NCI-H2107 treated with DMSO at 0.1 percent for 48 hours (cell line): ENCODE data around the gene WDR18.

Source experiments
- DNase-seq: peaks from one replicate; lab custom pipeline; 2025; ENCODE audit not compliant: unreplicated experiment; lab: John Stamatoyannopoulos, UW

WDR18 gene

DNA sequence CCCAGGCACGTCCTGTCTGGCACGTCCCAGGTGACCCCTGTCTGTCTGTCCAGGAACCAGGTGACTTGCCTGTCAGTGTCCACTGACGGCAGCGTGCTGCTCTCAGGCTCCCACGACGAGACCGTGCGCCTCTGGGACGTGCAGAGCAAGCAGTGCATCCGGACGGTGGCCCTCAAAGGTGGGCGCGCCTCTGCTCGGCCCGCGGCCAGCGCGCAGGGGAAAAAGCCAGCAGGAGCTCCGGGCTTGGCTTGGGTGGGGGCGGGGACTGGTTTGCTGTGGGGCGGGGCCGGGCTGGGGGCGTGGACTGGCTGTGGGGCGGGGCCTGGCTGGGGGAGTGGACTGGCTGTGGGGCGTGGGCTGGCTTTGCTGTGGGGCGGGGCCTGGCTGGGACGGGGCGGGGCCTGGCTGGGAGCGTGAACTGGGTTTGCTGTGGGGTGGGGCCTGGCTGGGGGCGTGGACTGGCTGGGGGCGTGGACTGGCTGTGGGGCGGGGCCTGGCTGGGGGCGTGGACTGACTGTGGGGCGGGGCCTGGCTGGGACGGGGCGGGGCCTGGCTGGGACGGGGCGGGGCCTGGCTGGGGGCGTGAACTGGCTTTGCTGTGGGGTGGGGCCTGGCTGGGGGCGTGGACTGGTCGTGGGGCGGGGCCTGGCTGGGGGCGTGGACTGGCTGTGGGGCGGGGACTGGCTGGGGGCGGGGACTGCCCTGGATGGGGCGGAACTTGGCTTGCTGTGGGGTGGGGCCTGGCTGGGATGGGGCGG, 7.2 kb downstream of the WDR18 start:
- DNase-seq = no peak

DNA sequence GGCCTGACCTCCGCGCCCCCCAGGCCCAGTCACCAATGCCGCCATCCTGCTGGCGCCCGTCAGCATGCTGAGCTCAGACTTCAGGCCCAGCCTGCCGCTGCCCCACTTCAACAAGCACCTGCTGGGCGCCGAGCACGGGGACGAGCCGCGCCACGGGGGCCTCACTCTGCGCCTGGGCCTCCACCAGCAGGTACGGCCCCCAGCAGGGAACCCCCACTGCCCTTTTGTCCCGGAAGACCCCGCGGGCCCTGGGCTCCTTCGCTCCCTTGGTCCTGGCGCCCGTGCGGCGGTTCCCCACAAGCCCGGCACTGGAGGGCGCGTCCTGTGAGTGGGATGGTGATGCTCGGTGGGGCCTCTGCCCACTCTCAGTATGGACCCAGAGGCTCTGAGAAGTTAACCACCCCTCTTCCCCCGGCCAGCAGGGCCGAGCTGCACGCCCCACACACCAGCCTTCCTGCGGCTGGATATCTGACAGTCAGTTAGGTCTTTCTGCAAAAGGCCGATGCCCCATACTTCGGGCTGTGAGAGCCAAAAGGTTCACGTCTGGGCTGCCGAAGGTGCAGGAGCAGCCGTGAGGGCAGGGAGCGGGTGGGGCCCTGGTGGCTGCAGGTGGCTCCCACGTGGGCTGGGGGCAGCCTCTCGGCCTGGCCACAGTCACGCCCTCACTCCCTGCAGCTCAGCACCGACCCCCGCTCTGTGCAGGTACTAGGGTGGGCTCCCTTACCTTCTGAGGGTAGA, 8.0 kb downstream of the WDR18 start:
- no peak for DNase-seq

DNA sequence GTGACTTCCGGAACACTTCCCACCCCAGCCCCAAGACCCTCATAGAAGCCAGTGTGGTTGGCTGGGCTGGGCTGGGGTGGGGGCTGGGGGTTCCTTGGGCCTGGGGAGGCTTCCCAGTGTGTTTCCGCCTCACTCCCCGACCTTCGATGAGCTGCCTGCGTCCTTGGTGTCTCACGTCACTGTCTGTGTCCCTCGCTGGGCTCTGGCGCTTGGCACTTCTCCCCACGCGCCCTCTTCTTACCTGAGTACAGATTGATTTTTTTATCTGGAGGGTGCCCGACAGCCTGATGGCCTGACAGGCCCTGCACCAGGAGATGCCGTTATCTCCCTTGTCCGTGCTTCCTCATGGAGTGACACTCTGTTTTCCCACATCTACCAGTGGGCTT, 8.5 kb downstream of the WDR18 start:
- DNase-seq = no peak

- no peak for DNase-seq
Measured at GRCh38 chr19:993361-993830, 9.3 kb downstream of the WDR18 start.

- DNase-seq = no peak
Measured at GRCh38 chr19:993831-994393, 9.8 kb downstream of the WDR18 start.

GRCh38 chr19:994516-994915, 10.4 kb downstream of the WDR18 start:
- no peak for DNase-seq

DNA sequence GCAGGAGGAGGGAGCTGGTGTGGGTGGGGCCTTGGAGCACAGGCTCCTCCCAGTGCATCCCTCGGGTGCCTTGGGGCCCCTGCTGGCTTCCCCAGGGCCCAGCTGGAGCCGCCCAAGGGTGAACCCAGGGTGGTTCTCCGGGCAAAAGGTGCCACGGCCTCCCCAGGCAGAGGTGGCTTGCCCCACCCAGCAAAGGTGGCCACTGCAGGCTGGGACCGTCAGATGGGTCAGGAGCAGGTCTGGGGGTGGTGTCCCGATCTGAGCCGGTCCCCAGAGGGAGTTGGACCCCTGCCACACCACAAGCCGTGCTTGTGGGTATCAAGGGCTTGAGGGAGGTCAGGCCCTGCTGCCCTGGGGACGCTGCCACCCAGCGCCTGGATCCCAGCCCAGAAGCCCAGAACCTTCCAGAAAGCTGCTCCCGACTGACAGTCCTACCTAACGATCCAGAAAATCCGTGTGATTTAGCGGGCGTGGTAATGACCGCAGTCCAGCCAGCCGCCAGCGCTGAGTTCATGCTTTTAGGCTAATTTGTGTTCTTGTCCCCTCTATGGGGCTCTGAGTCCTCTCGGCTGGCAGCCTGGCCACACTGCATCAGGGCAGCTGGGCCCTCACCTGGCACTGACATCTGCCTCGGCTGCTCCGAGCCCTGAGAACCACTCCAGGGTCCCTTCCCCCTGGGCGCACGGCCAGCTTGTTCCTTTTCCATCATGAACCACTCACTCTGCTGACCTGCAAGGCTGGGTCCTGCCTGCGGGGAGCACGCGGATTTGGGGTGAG, 11.1 kb downstream of the WDR18 start:
- DNase-seq = no peak

DNA sequence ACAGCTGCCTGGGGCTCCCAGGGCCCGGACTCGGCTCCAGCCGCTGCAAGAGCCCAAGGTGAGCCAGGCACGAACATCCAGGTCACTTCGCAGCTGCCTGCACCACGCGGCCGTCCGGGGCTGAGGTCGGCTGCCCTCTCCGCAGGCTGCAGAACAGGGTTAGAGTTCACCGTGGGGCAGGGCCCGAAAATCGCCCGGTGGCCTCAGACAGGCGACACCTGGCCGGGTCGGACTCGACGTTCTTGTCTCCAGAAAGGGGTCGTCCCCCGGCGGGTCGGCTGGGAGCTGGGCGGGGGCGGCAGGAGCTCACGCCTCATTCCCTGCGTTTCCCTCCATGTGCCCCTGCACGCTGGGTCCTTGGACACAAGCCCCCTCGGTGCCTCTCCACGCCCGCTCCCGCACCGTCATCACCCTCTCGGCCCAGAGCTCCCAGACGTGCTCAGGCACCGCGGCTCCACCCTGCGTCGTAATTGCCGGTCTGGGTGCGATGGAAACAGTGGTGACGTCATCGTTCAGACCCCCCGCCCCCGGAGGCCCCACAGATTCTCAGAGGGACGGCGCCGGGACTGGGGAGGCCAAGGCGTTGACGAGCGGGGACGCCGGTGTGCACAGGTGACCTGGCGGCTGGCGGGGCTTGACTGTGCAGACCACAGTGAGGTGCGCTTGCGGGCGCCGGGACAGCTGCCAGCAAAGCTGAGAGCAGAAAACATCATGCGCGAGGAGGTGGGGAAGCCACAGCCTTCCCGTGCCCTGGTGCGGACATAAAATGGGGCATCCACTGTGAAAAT, 12.1 kb downstream of the WDR18 start:
- DNase-seq = no peak

GRCh38 chr19:998064-998463, 13.9 kb downstream of the WDR18 start:
- no peak for DNase-seq

DNA sequence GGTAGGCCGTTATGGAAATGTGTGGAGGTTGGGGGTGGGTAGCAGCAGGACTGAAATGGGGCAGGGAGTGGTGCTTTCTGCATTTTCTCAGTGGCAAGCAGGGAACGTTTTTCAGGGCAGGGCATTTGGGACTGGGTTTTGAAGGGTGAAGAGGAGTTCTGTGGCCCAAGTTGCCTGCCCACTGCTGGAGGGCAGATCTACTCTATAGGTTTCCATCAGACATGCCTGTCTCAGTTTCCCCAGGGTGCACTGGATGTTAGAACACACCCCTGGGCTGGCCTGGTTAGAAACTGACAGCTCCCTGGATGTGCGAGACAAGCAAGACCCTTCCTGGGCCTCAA, 15.2 kb downstream of the WDR18 start:
- no peak for DNase-seq

- no peak for DNase-seq
Measured at GRCh38 chr19:1000095-1000494, 15.9 kb downstream of the WDR18 start, which contains the start of gene GRIN3B. TSS of gene GRIN3B (plus strand) at chr19:1000419. CDS start at chr19:1000438, 19 bp downstream.

DNA sequence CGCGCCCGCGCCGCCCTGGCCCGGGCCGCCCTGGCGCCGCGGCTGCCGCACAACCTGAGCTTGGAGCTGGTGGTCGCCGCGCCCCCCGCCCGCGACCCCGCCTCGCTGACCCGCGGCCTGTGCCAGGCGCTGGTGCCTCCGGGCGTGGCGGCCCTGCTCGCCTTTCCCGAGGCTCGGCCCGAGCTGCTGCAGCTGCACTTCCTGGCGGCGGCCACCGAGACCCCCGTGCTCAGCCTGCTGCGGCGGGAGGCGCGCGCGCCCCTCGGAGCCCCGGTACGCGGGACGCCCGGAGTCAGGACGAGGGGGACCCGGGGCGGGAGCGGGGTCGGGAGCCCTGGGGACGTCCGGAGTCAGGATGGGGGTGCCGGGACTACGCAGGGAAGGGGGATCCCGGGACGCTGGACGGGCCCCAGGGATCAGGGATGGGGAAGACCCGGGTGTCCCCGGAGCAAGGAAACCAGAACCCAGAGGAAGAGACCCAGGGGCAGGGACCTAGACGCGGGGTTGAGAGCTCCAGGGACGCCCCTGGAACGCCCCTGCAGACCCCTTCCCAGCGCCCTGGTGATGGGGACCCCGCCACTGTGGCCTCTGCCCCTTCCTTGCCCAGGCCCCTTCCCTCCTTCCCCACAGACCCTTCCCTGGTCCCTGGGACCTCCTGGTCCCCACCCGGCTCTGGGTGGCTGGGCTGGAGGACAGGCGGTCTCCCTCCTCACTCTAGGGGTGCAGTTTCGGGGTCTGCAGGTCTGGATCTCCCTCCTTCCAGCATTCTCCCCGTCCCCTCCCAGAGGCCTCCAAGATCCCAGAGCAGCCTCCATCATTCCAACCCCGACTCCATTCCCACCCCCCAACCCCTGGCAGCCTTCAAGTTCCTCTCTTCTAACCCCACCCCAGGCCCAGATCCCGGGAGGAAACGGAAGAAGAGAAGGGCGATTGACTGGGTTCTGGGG, 16.7 kb downstream of the WDR18 start:
- no peak for DNase-seq

- no peak for DNase-seq
Measured at GRCh38 chr19:1001538-1002166, 17.5 kb downstream of the WDR18 start.

DNA sequence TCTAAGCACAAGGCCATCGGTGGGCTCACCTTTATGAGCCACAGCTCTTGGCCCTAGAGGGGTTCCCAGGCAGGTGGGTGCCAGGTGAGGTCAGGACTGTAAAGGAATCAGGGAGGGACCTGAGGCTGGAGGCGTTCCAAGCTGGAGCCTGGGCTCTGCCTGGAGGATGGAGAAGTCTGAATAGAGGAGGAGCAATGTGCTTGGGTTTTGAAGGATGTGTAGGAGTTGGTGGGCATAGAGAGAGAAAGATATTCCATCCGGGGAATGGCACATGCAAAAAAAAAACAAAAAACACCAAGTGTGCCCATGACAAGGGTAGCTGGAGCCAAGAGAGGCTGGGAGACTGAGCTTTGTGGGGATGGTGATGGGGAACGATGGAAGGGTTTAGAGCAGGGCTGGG, 18.5 kb downstream of the WDR18 start:
- no peak for DNase-seq

- no peak for DNase-seq
Measured at GRCh38 chr19:1003283-1003682, 19.1 kb downstream of the WDR18 start.

GRCh38 chr19:1004204-1004802, 20.2 kb downstream of the WDR18 start:
- DNase-seq = no peak

GRCh38 chr19:1004803-1005664, 20.9 kb downstream of the WDR18 start:
- no peak for DNase-seq
